IMR-90 (cell line): ENCODE results near the gene TACC2. TPM values are rescaled to one million over a fixed set of nuclear protein-coding genes. Genes with fewer than 3 reads are reported as not detected.

Experiments
- ATAC-seq: fragments of 200-7000 bp; cut with Tn5 transposase; 2 replicates; pipeline ENCODE4 v1.9.1; 2020; ENCODE audit warnings: low read depth, mild to moderate bottlenecking, moderate library complexity
- BruUV-seq: library from RNA; stranded (reverse); fragments of 400-500 nt; replicated peaks from 2 replicates; lab custom pipeline; 2021; lab: Mats Ljungman, UMichigan
- CTCF ChIA-PET: fragments of 300-600 bp; formaldehyde crosslinking; extraction: SDS; loops from one replicate; lab custom pipeline; 2021; ENCODE audit warnings: antibody characterized with exemption; lab: Yijun Ruan, JAX
- POLR2A ChIA-PET: fragments of 300-600 bp; sonication (Branson Sonifier 250); formaldehyde crosslinking; loops from one replicate; lab custom pipeline; 2022; ENCODE audit warnings: antibody characterized with exemption; ENCODE audit not compliant: unreplicated experiment; lab: Charles Lee
- DNase-seq: peaks from one replicate; pipeline ENCODE4 v3.0.0; 2013
- H2AFZ ChIP-seq: replicated peaks from 2 replicates; pipeline ENCODE3; 2013; ENCODE audit warnings: low read length, mild to moderate bottlenecking; ENCODE audit not compliant: poor library complexity
- H2AK5ac ChIP-seq: 2 replicates; pipeline ENCODE4 v1.6.1; 2013; ENCODE audit warnings: low read depth, low read length, inconsistent platforms
- H2AK9ac ChIP-seq: replicated peaks from 2 replicates; pipeline ENCODE3; 2013; ENCODE audit warnings: mild to moderate bottlenecking, low read depth, low read length, moderate library complexity; ENCODE audit not compliant: poor library complexity
- H2BK120ac ChIP-seq: 2 replicates; pipeline ENCODE4 v1.6.1; 2013; ENCODE audit warnings: low read depth, low read length, inconsistent platforms
- H2BK15ac ChIP-seq: 3 replicates; pipeline ENCODE4 v1.6.1; 2013; ENCODE audit warnings: low read depth, low read length, inconsistent platforms
- H2BK20ac ChIP-seq: 2 replicates; pipeline ENCODE4 v1.6.1; 2013; ENCODE audit warnings: low read depth, mild to moderate bottlenecking, inconsistent platforms, low read length, moderate library complexity
- H2BK5ac ChIP-seq: 2 replicates; pipeline ENCODE4 v1.6.1; 2013; ENCODE audit warnings: mild to moderate bottlenecking, low read depth, low read length, inconsistent platforms; ENCODE audit not compliant: poor library complexity, severe bottlenecking
- H3K14ac ChIP-seq: replicated peaks from 2 replicates; pipeline ENCODE4 v1.6.1; 2013; ENCODE audit warnings: low read depth, low read length, inconsistent platforms
- H3K18ac ChIP-seq: 2 replicates; pipeline ENCODE4 v1.6.1; 2013; ENCODE audit warnings: low read depth, low read length, control low read depth
- H3K23ac ChIP-seq: 2 replicates; pipeline ENCODE4 v1.6.1; 2013; ENCODE audit warnings: low read depth, low read length, inconsistent platforms
- H3K27ac ChIP-seq: 2 replicates; pipeline ENCODE4 v1.5.1; 2013; ENCODE audit warnings: mild to moderate bottlenecking, control low read depth, low read length; ENCODE audit not compliant: insufficient read depth
- H3K27me3 ChIP-seq: 2 replicates; pipeline ENCODE4 v1.6.1; 2013; ENCODE audit warnings: low read length; ENCODE audit not compliant: control insufficient read depth, insufficient read depth
- H3K36me3 ChIP-seq: 2 replicates; pipeline ENCODE4 v1.6.1; 2013; ENCODE audit warnings: low read length, mixed read lengths; ENCODE audit not compliant: control insufficient read depth, insufficient read depth
- H3K4ac ChIP-seq: 2 replicates; pipeline ENCODE4 v1.6.1; 2013; ENCODE audit warnings: low read depth, low read length, inconsistent platforms
- H3K4me1 ChIP-seq: 2 replicates; pipeline ENCODE4 v1.6.1; 2013; ENCODE audit warnings: low read length, mixed read lengths; ENCODE audit not compliant: control insufficient read depth, insufficient read depth
- H3K4me2 ChIP-seq: 2 replicates; pipeline ENCODE4 v1.6.1; 2013; ENCODE audit warnings: low read depth, mild to moderate bottlenecking, control low read depth, low read length, moderate library complexity
- H3K4me3 ChIP-seq: 2 replicates; pipeline ENCODE4 v1.5.1; 2013; ENCODE audit warnings: low read depth, mild to moderate bottlenecking, control low read depth, low read length, moderate library complexity; ENCODE audit not compliant: insufficient read depth
- H3K56ac ChIP-seq: 2 replicates; pipeline ENCODE4 v1.6.1; 2013; ENCODE audit warnings: low read length, inconsistent platforms; ENCODE audit not compliant: insufficient read depth; ENCODE audit errors: extremely low read depth
- H3K79me1 ChIP-seq, 2 experiments: 2 replicates each; pipeline ENCODE4 v1.6.1; 2013; ENCODE audit warnings: low read length in 2 of 2, inconsistent platforms in 1 of 2, low read depth in 1 of 2
- H3K9ac ChIP-seq: 2 replicates; pipeline ENCODE4 v1.6.1; 2013; ENCODE audit warnings: low read depth, low read length, control low read depth
- H3K9me1 ChIP-seq: 2 replicates; pipeline ENCODE4 v1.6.1; 2013; ENCODE audit warnings: low read length, inconsistent platforms; ENCODE audit not compliant: insufficient read depth
- H3K9me3 ChIP-seq: 2 replicates; pipeline ENCODE4 v1.6.1; 2013; ENCODE audit warnings: low read length; ENCODE audit not compliant: control insufficient read depth, insufficient read depth
- H4K20me1 ChIP-seq: 2 replicates; pipeline ENCODE4 v1.6.1; 2013; ENCODE audit warnings: low read length, inconsistent platforms; ENCODE audit not compliant: insufficient read depth
- H4K5ac ChIP-seq: 2 replicates; pipeline ENCODE4 v1.6.1; 2013; ENCODE audit warnings: mild to moderate bottlenecking, low read depth, low read length, control low read depth
- H4K8ac ChIP-seq, 2 experiments: 2 replicates each; pipeline ENCODE4 v1.6.1; 2013; ENCODE audit warnings: low read depth in 2 of 2, low read length in 2 of 2, control low read depth in 1 of 2, inconsistent platforms in 1 of 2
- H4K91ac ChIP-seq: 2 replicates; pipeline ENCODE4 v1.6.1; 2013; ENCODE audit warnings: low read depth, low read length, inconsistent platforms; ENCODE audit not compliant: insufficient read depth
- CHD1 ChIP-seq: IDR thresholded peaks from 2 replicates; pipeline ENCODE4 v1.6.1; 2012; ENCODE audit warnings: low read depth, low read length, improper control_type of control experiment
- CTCF ChIP-seq: conservative IDR thresholded peaks from 2 replicates; pipeline ENCODE4 v1.5.1; 2012; ENCODE audit warnings: mild to moderate bottlenecking, low read depth, low read length, improper control_type of control experiment
- POLR2A ChIP-seq: IDR thresholded peaks from 2 replicates; pipeline ENCODE4 v1.6.1; 2012; ENCODE audit warnings: mild to moderate bottlenecking, low read depth, low read length
- WGBS, 2 experiments: methylation state at CpG; one replicate each; pipeline versions ENCODE4 v1.1.5 to v1.1.7; 2013; ENCODE audit warnings: missing lambda C conversion rate in 2 of 2; ENCODE audit not compliant: insufficient read length in 1 of 2; ENCODE audit errors: extremely low coverage in 2 of 2; 5-methylcytosine and 5-hydroxymethylcytosine counted together
- dilution Hi-C: fragments of 300-500 bp; cut with HindIII; formaldehyde crosslinking; loops from one replicate; pipeline ENCODE4 v1.14.3; 2018; ENCODE audit warnings: low sequenced_read_pairs; ENCODE audit not compliant: unreplicated experiment
- in situ Hi-C: fragments of 300-500 bp; cut with MboI; formaldehyde crosslinking; loops from 3 replicates; pipeline ENCODE4 v1.14.3; 2019; ENCODE audit warnings: low sequenced_read_pairs, inconsistent platforms, mixed read lengths
- intact Hi-C: fragments of 100-400 bp; cut with micrococcal nuclease; formaldehyde crosslinking; loops from 2 replicates; pipeline ENCODE4 v1.10.0; 2022
- polyA plus RNA-seq, 3 experiments: library from polyadenylated mRNA; depleted of rRNA; stranded (reverse); fragments of >200 nt; gene quantifications; 2 replicates each; pipeline ENCODE4 v1.2.3, GENCODE V29; 2012; ENCODE audit warnings: low replicate concordance in 1 of 3
- total RNA-seq: library from RNA; depleted of rRNA; stranded (reverse); fragments of >200 nt; gene quantifications from 2 replicates; pipeline ENCODE4 v1.2.3, GENCODE V29; 2012

The TACC2 gene
- total and polyA plus RNA-seq, 2 of the 4 experiments (the other 2 are of a cell fraction): 2.9 to 15.4 TPM

- H2BK120ac ChIP-seq: no peak overlapping the region
- H3K4ac ChIP-seq: no peak overlapping the region
- no peak overlapping the region for H3K4me2 ChIP-seq
- dilution Hi-C loops (no loop called here), in situ Hi-C loops (no loop called here), intact Hi-C loops (no loop called here)
- no peak overlapping the region for H3K23ac ChIP-seq
- H3K18ac ChIP-seq: no peak overlapping the region
- H3K36me3 ChIP-seq: peaks cover 6% of the 10 kb centered on the region; the same call in 1 of the 2 replicates
- no peak overlapping the region for H3K9ac ChIP-seq
- H4K8ac ChIP-seq: no peak overlapping the region
- H3K56ac ChIP-seq: no peak overlapping the region
- H3K9me3 ChIP-seq: no peaks in the 10 kb centered on the region
- H4K5ac ChIP-seq: no peak overlapping the region
- POLR2A ChIA-PET: no interaction called here
- H3K4me3 ChIP-seq: no peak overlapping the region
- CTCF ChIA-PET: interaction anchor here (1.2 kb wide), 1 partner anchor 20 kb away, joined by 3 read pairs; no protein-coding TSS in a partner anchor
- no peaks in the 10 kb centered on the region for H3K27me3 ChIP-seq
- no peak for ATAC-seq
- no peaks in the 10 kb centered on the region for H4K20me1 ChIP-seq
- no peak overlapping the region for H2BK20ac ChIP-seq
- H3K79me1 ChIP-seq: no peaks in the 10 kb centered on the region
- H3K27ac ChIP-seq: no peak overlapping the region
- H2AFZ ChIP-seq: no peak overlapping the region
- H3K9me1 ChIP-seq: no peaks in the 10 kb centered on the region
- DNase-seq: no peak
- no peaks in the 10 kb centered on the region for H3K4me1 ChIP-seq
- TF ChIP-seq CTCF (no peak), POLR2A (no peak), CHD1 (no peak)
- BruUV-seq: no TSS peak
- no peak overlapping the region for H2BK15ac ChIP-seq
- H3K14ac ChIP-seq: no peak overlapping the region
- H2AK9ac ChIP-seq: no peak overlapping the region
- no peak overlapping the region for H2BK5ac ChIP-seq
- 87% methylated on average over 4 of the region's 11 CpGs; no CpG with 5 or more reads in 1 of the 2 experiments for WGBS, 2 experiments
- no peak overlapping the region for H4K91ac ChIP-seq
- H2AK5ac ChIP-seq: no peak overlapping the region
These were observed 255.3 kb downstream of the TACC2 start for GRCh38 chr10:122244001-122244975.
